Astrocyte of the hippocampus (primary cell): Measurements from ENCODE around the gene OSGEPL1.
"Not testable (repeated sequence)": the region's sequence is repeated elsewhere in the genome, so short reads cannot be mapped to it uniquely, and the experiment has no call there.

Experiments
- DNase-seq: peaks from one replicate; pipeline ENCODE4 v3.0.0; 2011; ENCODE audit warnings: low read depth, low spot score

OSGEPL1 gene

GRCh38 chr2:189751080-189751658 is 11.4 kb downstream of the OSGEPL1 start:
- peak; percentile 38 for DNase-seq

GRCh38 chr2:189729430-189729829 is 33.2 kb downstream of the OSGEPL1 start:
- DNase-seq, result no peak

GRCh38 chr2:189726849-189727248 is 35.7 kb downstream of the OSGEPL1 start:
- DNase-seq, result no peak

GRCh38 chr2:189726271-189726670 is 36.3 kb downstream of the OSGEPL1 start:
- peak; percentile 2 for DNase-seq

DNA sequence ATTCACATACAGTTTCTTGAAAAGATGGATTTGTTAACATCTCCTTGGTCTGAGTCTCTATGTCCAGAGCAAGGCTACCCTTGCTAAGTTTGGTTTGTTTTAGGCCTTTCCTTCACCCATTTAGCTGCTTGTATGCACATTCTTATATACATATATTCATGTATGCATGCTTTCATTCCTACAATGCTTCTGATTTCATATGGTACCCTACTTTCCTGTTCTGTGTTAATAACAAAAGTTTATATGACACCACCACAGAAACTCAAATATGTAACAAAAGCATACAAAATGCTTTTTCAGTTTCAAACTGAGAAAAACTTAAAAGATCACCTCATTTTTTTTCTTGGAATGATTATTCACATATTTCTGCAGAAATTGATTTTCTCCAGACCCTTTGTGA is 39.4 kb downstream of the OSGEPL1 start:
- DNase-seq, result no peak

DNA sequence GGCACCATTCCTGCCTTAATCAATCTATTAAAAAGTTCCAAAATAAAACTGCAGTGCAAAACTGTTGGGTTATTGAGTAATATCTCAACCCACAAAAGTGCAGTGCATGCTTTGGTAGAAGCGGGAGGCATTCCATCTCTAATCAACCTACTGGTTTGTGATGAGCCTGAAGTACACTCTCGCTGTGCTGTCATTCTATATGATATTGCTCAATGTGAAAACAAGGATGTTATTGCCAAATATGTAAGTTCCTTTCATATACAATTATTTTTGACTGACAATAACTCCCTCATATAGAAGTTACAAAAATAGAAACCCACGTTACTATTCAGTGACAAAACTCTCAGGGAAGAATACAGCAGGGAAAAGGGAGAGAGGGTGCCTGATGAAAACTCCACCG is 43.0 kb downstream of the OSGEPL1 start:
- no peak for DNase-seq

- DNase-seq, result not testable (repeated sequence)
These were observed 45.0 kb downstream of the OSGEPL1 start for GRCh38 chr2:189717593-189717992.

GRCh38 chr2:189709501-189710221 is 52.9 kb downstream of the OSGEPL1 start:
- no peak for DNase-seq

DNA sequence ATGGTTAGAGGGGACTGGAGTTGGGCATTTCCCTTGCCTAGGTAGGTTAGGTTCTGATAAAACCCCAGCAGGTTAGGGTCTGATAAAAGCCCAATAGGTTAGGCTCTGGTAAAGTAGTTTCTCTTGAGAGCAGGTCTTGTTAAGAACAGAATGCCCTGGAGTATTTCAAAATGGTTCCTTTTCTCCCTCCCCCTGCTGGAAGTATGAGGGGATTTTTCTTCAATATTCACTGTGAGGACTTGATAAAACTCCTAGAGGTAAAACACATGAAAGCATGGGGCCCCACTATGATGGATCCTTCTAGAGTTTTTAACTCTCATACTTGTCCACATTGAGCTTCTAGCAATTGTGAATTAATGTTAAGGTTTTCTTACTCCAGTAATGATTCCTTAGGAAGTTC is 60.5 kb downstream of the OSGEPL1 start:
- no peak for DNase-seq

DNA sequence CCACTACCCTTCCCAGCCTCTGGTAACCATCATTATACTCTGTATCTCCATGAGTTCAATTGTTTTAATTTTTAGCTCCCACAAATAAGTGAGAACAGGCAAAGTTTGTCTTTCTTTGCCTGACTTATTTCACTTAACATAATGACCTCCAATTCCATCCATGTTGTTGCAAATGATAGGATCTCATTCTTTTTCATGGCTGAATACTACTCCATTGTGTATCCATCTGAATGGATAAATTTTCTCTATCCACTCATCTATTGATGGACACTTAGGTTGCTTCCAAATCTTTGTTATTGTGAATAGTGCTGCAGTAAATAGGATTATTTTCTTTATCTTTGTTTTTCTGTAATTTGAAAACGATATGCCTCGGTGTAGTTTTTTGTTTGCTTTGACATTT is 61.9 kb downstream of the OSGEPL1 start:
- DNase-seq, result no peak

DNA sequence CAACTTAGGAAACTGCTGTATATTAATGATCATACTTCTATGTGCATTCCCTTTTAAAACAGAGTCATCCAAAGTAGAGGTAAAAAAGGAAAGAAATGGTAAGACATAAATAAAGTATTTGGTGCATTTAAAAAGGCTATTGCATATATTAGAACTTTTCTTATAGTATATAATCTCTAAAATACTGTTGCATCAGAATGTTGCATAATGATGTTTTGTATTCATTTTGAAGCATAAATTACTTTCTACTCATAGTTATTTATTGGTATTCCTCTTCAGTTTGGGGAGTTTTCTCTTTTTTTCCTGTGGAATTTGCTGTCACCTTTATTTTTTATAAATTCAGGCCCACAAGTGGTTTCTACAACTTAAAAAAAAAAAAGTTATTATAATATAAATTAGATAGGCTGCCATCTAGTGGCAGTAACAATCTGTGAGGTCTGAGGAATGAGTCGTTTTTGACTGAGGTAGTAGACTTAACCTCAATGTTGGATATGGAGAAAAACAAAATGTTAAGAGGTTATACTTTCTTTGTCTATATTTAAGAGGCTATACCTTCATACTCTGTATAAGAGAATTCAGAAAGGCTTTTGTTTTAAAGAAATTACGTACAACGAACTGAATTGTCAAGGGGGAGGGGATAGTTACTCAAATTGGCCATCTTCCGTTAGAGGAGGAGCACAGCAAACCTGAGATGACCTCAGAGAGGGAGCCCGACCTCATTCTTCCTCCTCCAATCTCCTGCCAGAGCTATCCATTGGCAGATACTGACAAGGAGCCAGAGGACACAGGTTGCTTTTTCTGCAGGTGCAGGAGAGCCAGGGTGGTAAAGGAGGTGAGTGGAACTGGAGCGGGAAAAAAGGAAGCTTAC is 64.3 kb downstream of the OSGEPL1 start:
- DNase-seq, result peak; percentile 56
